Endothelial cell of umbilical vein (primary cell): Measurements from ENCODE around the gene ERLIN1. TPM values are rescaled to one million over a fixed set of nuclear protein-coding genes. Genes with fewer than 3 reads are reported as not detected.

Source experiments
- BruUV-seq: library from RNA; stranded (reverse); fragments of 400-500 nt; replicated peaks from 2 replicates; lab custom pipeline; 2021; lab: Mats Ljungman, UMichigan
- CTCF ChIA-PET: fragments of 300-600, 350-600 bp; sonication (Branson Sonifier 250); formaldehyde crosslinking; loops from one replicate; lab custom pipeline; 2021; ENCODE audit warnings: antibody characterized with exemption, inconsistent platforms; lab: Charles Lee
- POLR2A ChIA-PET: fragments of 300-600, 350-600 bp; sonication (Branson Sonifier 250); formaldehyde crosslinking; loops from one replicate; lab custom pipeline; 2021; ENCODE audit warnings: antibody characterized with exemption, inconsistent platforms; lab: Charles Lee
- DNase-seq: peaks from one replicate; pipeline ENCODE4 v3.0.0-alpha.2; 2011; ENCODE audit warnings: low read depth, low spot score
- FAIRE-seq: peaks from 2 replicates; lab custom pipeline; 2011; peaks lifted over from hg19 to GRCh38; lab: Jason Lieb, UNC
- H2AFZ ChIP-seq: 2 replicates; pipeline ENCODE4 v1.6.0; 2012; ENCODE audit warnings: low read depth, low read length, control low read depth, inconsistent platforms
- H3K27ac ChIP-seq: 2 replicates; pipeline ENCODE4 v1.5.1; 2011; ENCODE audit warnings: low read depth, mild to moderate bottlenecking, control low read depth, low read length, moderate library complexity; ENCODE audit not compliant: insufficient read depth
- H3K27me3 ChIP-seq, 2 experiments: 2 replicates each; pipeline versions ENCODE4 v1.6.0 to v1.6.1; 2011; ENCODE audit warnings: low read length in 2 of 2, mixed read lengths in 1 of 2; ENCODE audit not compliant: control insufficient read depth in 2 of 2, insufficient read depth in 2 of 2
- H3K36me3 ChIP-seq, 2 experiments: 2 replicates in 1 of 2; 3 replicates in 1 of 2; pipeline ENCODE4 v1.5.1; 2011; ENCODE audit warnings: low read length in 2 of 2, mild to moderate bottlenecking in 1 of 2, moderate library complexity in 1 of 2; ENCODE audit not compliant: control insufficient read depth in 2 of 2, insufficient read depth in 2 of 2; ENCODE audit errors: extremely low read depth in 1 of 2
- H3K4me1 ChIP-seq: 3 replicates; pipeline ENCODE4 v1.5.1; 2011; ENCODE audit warnings: mild to moderate bottlenecking, low read length; ENCODE audit not compliant: control insufficient read depth, insufficient read depth; ENCODE audit errors: extremely low read depth
- H3K4me2 ChIP-seq: 2 replicates; pipeline ENCODE4 v1.6.1; 2011; ENCODE audit warnings: low read length, control low read depth, mixed read lengths; ENCODE audit not compliant: insufficient read depth
- H3K4me3 ChIP-seq, 3 experiments: fragments of 200-600 bp in 1 of 3; sonication (generic), shearing (Covaris generic) in 1 of 3; replicated peaks in 1 of 3; 2 replicates each; pipeline ENCODE4 v1.5.1; 2011 to 2016; ENCODE audit warnings: control low read depth in 3 of 3, low read length in 3 of 3, mild to moderate bottlenecking in 2 of 3, inconsistent platforms in 1 of 3, low read depth in 1 of 3, moderate library complexity in 1 of 3; ENCODE audit not compliant: insufficient read depth in 1 of 3
- H3K79me2 ChIP-seq: 2 replicates; pipeline ENCODE4 v1.6.0; 2012; ENCODE audit warnings: low read length, inconsistent platforms; ENCODE audit not compliant: control insufficient read depth, insufficient read depth
- H3K9ac ChIP-seq: replicated peaks from 2 replicates; pipeline ENCODE3; 2011; ENCODE audit warnings: low read length, control low read depth; ENCODE audit not compliant: insufficient read depth; ENCODE audit errors: extremely low read depth
- H3K9me1 ChIP-seq: replicated peaks from 3 replicates; pipeline ENCODE4 v1.6.0; 2011; ENCODE audit warnings: mild to moderate bottlenecking, low read length; ENCODE audit not compliant: control insufficient read depth, insufficient read depth; ENCODE audit errors: extremely low read depth
- H3K9me3 ChIP-seq: replicated peaks from 2 replicates; pipeline ENCODE4 v1.5.1; 2012; ENCODE audit warnings: low read length, inconsistent platforms; ENCODE audit not compliant: control insufficient read depth, insufficient read depth
- H4K20me1 ChIP-seq: replicated peaks from 2 replicates; pipeline ENCODE3; 2011; ENCODE audit warnings: mild to moderate bottlenecking, low read length; ENCODE audit not compliant: control insufficient read depth, insufficient read depth; ENCODE audit errors: extremely low read depth
- CTCF ChIP-seq, 2 donors: IDR thresholded peaks; 1 replicate in 1 of 2; 2 replicates in 1 of 2; pipeline ENCODE4 v1.5.1; 2011; ENCODE audit warnings: low read length in 2 of 2, mild to moderate bottlenecking in 2 of 2, moderate library complexity in 2 of 2, control low read depth in 1 of 2, inconsistent platforms in 1 of 2, low read depth in 1 of 2; ENCODE audit not compliant: insufficient read depth in 1 of 2; ENCODE audit errors: extremely low read depth in 1 of 2
- EZH2 ChIP-seq: IDR thresholded peaks from 2 replicates; pipeline ENCODE4 v1.6.1; 2012; ENCODE audit warnings: borderline replicate concordance, low read depth, mild to moderate bottlenecking, moderate library complexity, low read length, inconsistent platforms; ENCODE audit not compliant: severe bottlenecking
- FOS ChIP-seq: IDR thresholded peaks from 2 replicates; pipeline ENCODE4 v1.6.1; 2011; ENCODE audit warnings: mild to moderate bottlenecking, low read length, moderate library complexity, borderline replicate concordance; ENCODE audit not compliant: insufficient read depth
- GATA2 ChIP-seq: IDR thresholded peaks from 2 replicates; pipeline ENCODE4 v1.7.0; 2011; ENCODE audit warnings: low read depth, mild to moderate bottlenecking, moderate library complexity, mixed read lengths, low read length; ENCODE audit not compliant: insufficient read length, insufficient read depth
- JUN ChIP-seq: IDR thresholded peaks from 2 replicates; pipeline ENCODE4 v1.6.1; 2011; ENCODE audit warnings: borderline replicate concordance, low read depth; ENCODE audit not compliant: insufficient read length, insufficient read depth
- MAX ChIP-seq: IDR thresholded peaks from 2 replicates; pipeline ENCODE4 v1.6.1; 2011; ENCODE audit not compliant: insufficient read depth, insufficient read length
- MYC ChIP-seq: IDR thresholded peaks from one replicate; pipeline ENCODE4 v1.6.1; 2011; ENCODE audit warnings: mild to moderate bottlenecking, low read depth, low read length
- POLR2A ChIP-seq: IDR thresholded peaks from 2 replicates; pipeline ENCODE4 v1.6.1; 2012; ENCODE audit warnings: low read depth, mild to moderate bottlenecking, control low read depth, low read length
- POLR2AphosphoS5 ChIP-seq: IDR thresholded peaks from 2 replicates; pipeline ENCODE4 v1.6.1; 2012; ENCODE audit warnings: low read depth, mild to moderate bottlenecking, control low read depth, low read length, moderate library complexity; ENCODE audit not compliant: insufficient read depth
- dilution Hi-C: fragments of 300-500 bp; cut with MboI; formaldehyde crosslinking; loops from one replicate; pipeline ENCODE4 v1.15.0; 2019; ENCODE audit warnings: low sequenced_read_pairs; ENCODE audit not compliant: extremely low pct_ligation_motif_present
- intact Hi-C: fragments of 100-400 bp; cut with micrococcal nuclease; formaldehyde crosslinking; loops from one replicate; pipeline ENCODE4 v1.10.0; 2022
- polyA plus RNA-seq, 4 experiments: library from polyadenylated mRNA; depleted of rRNA in 3 of 4; stranded (reverse) in 3 of 4; unstranded in 1 of 4; fragments of >200 nt; gene quantifications; 2 replicates each; pipeline versions ENCODE4 v1.2.1 to v1.2.3, GENCODE V29; 2011 to 2012; ENCODE audit warnings: missing spikeins in 1 of 4
- total RNA-seq: library from RNA; stranded (reverse); gene quantifications from 2 replicates; pipeline ENCODE4 v1.2.3, GENCODE V29; 2021

Gene ERLIN1
- total and polyA plus RNA-seq, 2 donors (not counting 3 experiments of a cell fraction or from before 2014, with no cell fraction given) = 30.7 to 51.0 TPM

- H4K20me1 ChIP-seq = no peaks in the 10 kb centered on the region
- no peak overlapping the region for H3K9ac ChIP-seq
- no peaks in the 10 kb centered on the region for H3K79me2 ChIP-seq
- no peaks in the 10 kb centered on the region for H3K4me1 ChIP-seq
- intact Hi-C loops (no loop called here), dilution Hi-C loops (no loop called here)
- no peaks in the 10 kb centered on the region for H3K36me3 ChIP-seq
- FAIRE-seq (peak; percentile 24), DNase-seq (no peak)
- peaks cover 3 to 5% of the 10 kb centered on the region in 2 experiments for H3K27me3 ChIP-seq
- ChIA-PET POLR2A (no interaction called here), CTCF (no interaction called here)
- no peak overlapping the region for H2AFZ ChIP-seq
- no peak overlapping the region for H3K4me3 ChIP-seq
- no TSS peak for BruUV-seq
- H3K4me2 ChIP-seq = no peak overlapping the region
- no peak overlapping the region for H3K27ac ChIP-seq
- TF ChIP-seq MYC (no peak), CTCF (IDR thresholded peaks at IDR 0.05; ENCODE audit: extremely low read depth in 1 of 2, insufficient read depth in 1 of 2, low read depth in 1 of 2, low read length in 2 of 2) (no peak), EZH2 (no peak), JUN (no peak), POLR2A (no peak), MAX (no peak), FOS (no peak), POLR2AphosphoS5 (no peak), GATA2 (no peak)
- peaks cover 2% of the 10 kb centered on the region for H3K9me1 ChIP-seq
- no peaks in the 10 kb centered on the region for H3K9me3 ChIP-seq
Observed at GRCh38 chr10:100122780-100123179, 63.0 kb downstream of the ERLIN1 start.
